Fibroblast of pulmonary artery (primary cell): ENCODE data around the gene GPR37L1.

Source experiments
- DNase-seq: peaks from one replicate; pipeline ENCODE4 v3.0.0-alpha.2; 2010; ENCODE audit warnings: low read depth
- H3K4me3 ChIP-seq: replicated peaks from 2 replicates; pipeline ENCODE4 v1.5.1; 2011; ENCODE audit warnings: low read depth, mild to moderate bottlenecking, control low read depth, low read length, moderate library complexity
- CTCF ChIP-seq: IDR thresholded peaks from 2 replicates; pipeline ENCODE4 v1.5.1; 2011; ENCODE audit warnings: mild to moderate bottlenecking, control low read depth, low read length, inconsistent platforms; ENCODE audit errors: missing control alignments

The GPR37L1 gene

GRCh38 chr1:202121006-202121405 is 1.7 kb upstream of the GPR37L1 start:
- TF ChIP-seq CTCF: no peak
- H3K4me3 ChIP-seq: no peak overlapping the region
- no peak for DNase-seq

- no peak for TF ChIP-seq CTCF
- no peak for DNase-seq
- H3K4me3 ChIP-seq: no peak overlapping the region
Observed at GRCh38 chr1:202123336-202123813, 658 bp downstream of the GPR37L1 start.

- TF ChIP-seq CTCF: no peak
- no peak for DNase-seq
- H3K4me3 ChIP-seq: no peak overlapping the region
Observed at GRCh38 chr1:202124142-202124541, 1.4 kb downstream of the GPR37L1 start.

- TF ChIP-seq CTCF: no peak
- DNase-seq: no peak
- no peak overlapping the region for H3K4me3 ChIP-seq
Observed at GRCh38 chr1:202125611-202126010, 2.9 kb downstream of the GPR37L1 start.

GRCh38 chr1:202126426-202126825 is 3.7 kb downstream of the GPR37L1 start:
- no peak for DNase-seq
- no peak overlapping the region for H3K4me3 ChIP-seq
- TF ChIP-seq CTCF: no peak

GRCh38 chr1:202127061-202127460 is 4.3 kb downstream of the GPR37L1 start:
- no peak for DNase-seq
- H3K4me3 ChIP-seq: no peak overlapping the region
- TF ChIP-seq CTCF: no peak

- no peak overlapping the region for H3K4me3 ChIP-seq
- no peak for DNase-seq
- TF ChIP-seq CTCF: no peak
Observed at GRCh38 chr1:202127836-202128622, 5.3 kb downstream of the GPR37L1 start.
